Uterus (tissue), 2 donors: ENCODE results near the gene PACSIN2.

Experiments
- CTCF ChIP-seq, 4 experiments: fragments of 200-600 bp in 2 of 4; fragments of 450-650 bp in 2 of 4; sonication (generic) in 2 of 4; IDR thresholded peaks; one replicate each; pipeline ENCODE4 v1.5.1; 2016 to 2019; ENCODE audit warnings: antibody characterized with exemption in 4 of 4, mild to moderate bottlenecking in 2 of 4, moderate library complexity in 1 of 4
- POLR2A ChIP-seq, 2 donors: fragments of 450-650 bp; IDR thresholded peaks; one replicate each; pipeline ENCODE4 v1.6.1; 2016; ENCODE audit warnings: antibody characterized with exemption in 2 of 2, mild to moderate bottlenecking in 1 of 2, moderate library complexity in 1 of 2

- no peak for TF ChIP-seq CTCF (IDR thresholded peaks at IDR 0.05)
- no peak for TF ChIP-seq POLR2A (IDR thresholded peaks at IDR 0.05)
Observed at GRCh38 chr22:42881298-42881697, 133.7 kb downstream of the PACSIN2 start.
